RWPE1 (cell line): ENCODE results near the gene IFI27L1.

Source experiments
- CTCF ChIA-PET: fragments of 350-600 bp; sonication (Branson Sonifier 250); formaldehyde crosslinking; extraction: SDS; loops from one replicate; lab custom pipeline; 2021; lab: Yijun Ruan, JAX
- POLR2A ChIA-PET: fragments of 400-600 bp; formaldehyde crosslinking; extraction: SDS; loops from one replicate; lab custom pipeline; 2020; ENCODE audit warnings: antibody characterized with exemption; ENCODE audit not compliant: low non-redundant PET; lab: Yijun Ruan, JAX
- DNase-seq: peaks from one replicate; pipeline ENCODE4 v3.0.0; 2012; ENCODE audit warnings: low spot score
- H3K27ac ChIP-seq: fragments of 450-650 bp; 2 replicates; pipeline ENCODE4 v1.5.1; 2017
- TF ChIP-seq, protein P1 (sequence below): fragments of 450-650 bp; conservative IDR thresholded peaks from 2 replicates; pipeline ENCODE4 v1.5.1; 2017; ENCODE audit warnings: low read depth, mild to moderate bottlenecking

The IFI27L1 gene

DNA sequence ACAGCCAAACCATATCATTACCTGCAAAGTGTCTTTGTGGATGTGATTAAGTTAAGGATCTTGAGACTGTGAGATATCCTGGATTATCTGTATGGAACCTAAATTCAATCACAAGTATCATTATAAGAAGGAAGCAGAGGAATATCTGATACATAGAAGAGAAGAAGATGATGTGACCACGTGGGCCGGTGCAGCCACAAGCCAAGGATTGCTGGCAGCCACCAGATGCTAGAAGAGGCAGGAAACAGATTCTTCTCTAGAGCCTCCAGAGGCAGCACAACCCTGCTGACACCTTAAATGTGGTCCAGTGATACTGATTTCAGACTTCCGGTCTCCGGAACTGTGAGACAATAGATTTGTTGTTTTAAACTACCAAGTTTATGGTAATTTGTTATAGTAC, 54.4 kb downstream of the IFI27L1 start:
- POLR2A ChIA-PET: no interaction called here
- no peak overlapping the region for H3K27ac ChIP-seq
- CTCF ChIA-PET: no interaction called here
- no peak for DNase-seq
- TF ChIP-seq, protein P1, sequence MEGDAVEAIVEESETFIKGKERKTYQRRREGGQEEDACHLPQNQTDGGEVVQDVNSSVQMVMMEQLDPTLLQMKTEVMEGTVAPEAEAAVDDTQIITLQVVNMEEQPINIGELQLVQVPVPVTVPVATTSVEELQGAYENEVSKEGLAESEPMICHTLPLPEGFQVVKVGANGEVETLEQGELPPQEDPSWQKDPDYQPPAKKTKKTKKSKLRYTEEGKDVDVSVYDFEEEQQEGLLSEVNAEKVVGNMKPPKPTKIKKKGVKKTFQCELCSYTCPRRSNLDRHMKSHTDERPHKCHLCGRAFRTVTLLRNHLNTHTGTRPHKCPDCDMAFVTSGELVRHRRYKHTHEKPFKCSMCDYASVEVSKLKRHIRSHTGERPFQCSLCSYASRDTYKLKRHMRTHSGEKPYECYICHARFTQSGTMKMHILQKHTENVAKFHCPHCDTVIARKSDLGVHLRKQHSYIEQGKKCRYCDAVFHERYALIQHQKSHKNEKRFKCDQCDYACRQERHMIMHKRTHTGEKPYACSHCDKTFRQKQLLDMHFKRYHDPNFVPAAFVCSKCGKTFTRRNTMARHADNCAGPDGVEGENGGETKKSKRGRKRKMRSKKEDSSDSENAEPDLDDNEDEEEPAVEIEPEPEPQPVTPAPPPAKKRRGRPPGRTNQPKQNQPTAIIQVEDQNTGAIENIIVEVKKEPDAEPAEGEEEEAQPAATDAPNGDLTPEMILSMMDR: no peak

DNA sequence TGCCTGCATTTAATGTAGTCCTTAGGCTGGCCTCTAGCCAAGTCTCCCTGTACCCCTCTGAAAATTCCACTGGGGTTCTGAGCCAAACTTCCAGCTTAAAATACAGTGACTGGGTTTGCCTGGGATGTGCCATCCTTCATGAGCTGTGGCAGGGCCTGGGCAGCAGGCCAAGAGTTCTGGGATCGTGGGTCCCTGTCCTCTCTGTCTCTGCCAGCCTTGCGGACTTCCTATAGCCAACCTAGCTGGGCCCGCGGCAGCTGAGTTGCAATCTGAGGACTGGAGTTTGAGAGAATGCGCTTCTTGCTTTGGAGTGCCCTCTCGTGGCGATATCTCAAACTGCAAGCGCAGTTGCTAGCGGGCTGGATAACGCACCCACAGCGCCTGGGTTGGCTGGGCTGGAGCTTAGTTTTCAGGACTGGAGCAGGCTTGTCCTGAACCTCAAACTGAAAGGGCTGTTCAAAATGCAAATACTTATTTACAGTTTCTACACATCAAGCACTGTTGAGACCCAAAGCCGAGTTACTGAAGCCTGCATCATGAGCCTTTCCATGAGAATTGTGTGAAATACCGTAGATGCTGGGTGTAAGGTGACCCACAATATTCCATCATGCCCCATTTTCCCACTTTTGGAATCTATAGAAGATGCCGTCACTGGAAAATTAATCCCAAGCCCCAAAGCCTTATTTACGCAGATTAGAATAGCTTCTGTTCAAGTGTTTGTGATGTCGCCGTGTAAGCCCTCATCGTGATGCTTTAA, 55.6 kb downstream of the IFI27L1 start:
- POLR2A ChIA-PET: no interaction called here
- TF ChIP-seq, protein P1: peak; percentile 96
- CTCF ChIA-PET: interaction anchor here (0.6 to 1.4 kb wide), 30 partner anchors 9 to 1453 kb away, joined by 3 to 14 read pairs (median 4); partner anchors contain the start of genes CCDC197 and SERPINA10
- DNase-seq: peak; percentile 68
- H3K27ac ChIP-seq: no peak overlapping the region

DNA sequence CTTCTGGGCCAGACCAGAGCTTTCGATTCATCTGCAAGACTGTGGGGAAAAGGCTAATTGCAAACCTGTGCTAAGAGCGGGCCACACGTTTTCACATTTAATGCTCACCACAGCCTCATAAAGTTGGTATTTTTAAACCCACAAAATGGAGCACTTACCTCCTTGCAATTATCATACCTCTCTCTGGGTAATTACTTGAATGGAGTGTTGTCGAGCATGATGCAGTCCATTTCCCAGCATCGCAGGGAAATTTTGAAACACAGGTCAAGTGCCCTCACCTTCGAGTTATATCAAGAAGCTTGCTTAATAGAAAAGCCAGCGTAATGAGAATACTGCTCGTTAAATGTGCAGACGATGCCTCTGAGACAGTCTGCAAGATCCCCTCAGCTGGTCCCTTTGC, 57.1 kb downstream of the IFI27L1 start:
- TF ChIP-seq, protein P1: no peak
- CTCF ChIA-PET: interaction anchor here (0.6 to 0.7 kb wide), 4 partner anchors 11 to 162 kb away, joined by 3 to 5 read pairs (median 4); no protein-coding TSS in a partner anchor
- DNase-seq: no peak
- POLR2A ChIA-PET: interaction anchor here (0.5 kb wide), 1 partner anchor 144 kb away, joined by 3 read pairs; no protein-coding TSS in a partner anchor
- H3K27ac ChIP-seq: no peak overlapping the region

DNA sequence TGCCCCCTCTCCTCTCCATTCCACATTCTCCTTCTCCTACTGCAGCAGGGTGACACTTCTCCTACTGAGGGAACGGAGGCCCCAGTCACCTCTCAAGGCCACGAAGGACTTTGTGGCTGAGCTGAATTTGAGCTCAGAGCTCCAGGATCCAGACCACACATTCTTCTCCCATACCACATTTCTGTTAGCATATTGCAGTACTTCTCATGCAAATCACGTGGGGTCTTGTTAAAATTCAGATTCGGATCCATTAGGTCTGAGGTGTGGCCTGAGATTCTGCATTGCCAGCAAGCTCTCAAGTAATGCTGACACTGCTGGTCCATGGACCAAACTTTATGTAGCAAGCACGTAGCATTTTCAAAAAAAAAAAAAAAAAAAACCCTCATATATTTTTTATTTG, 57.9 kb downstream of the IFI27L1 start:
- TF ChIP-seq, protein P1: no peak
- ChIA-PET CTCF (interaction anchor here (0.6 to 0.7 kb wide), 3 partner anchors 9 to 161 kb away, joined by 3 to 5 read pairs (median 4); no protein-coding TSS in a partner anchor), POLR2A (no interaction called here)
- H3K27ac ChIP-seq: no peak overlapping the region
- DNase-seq: no peak

DNA sequence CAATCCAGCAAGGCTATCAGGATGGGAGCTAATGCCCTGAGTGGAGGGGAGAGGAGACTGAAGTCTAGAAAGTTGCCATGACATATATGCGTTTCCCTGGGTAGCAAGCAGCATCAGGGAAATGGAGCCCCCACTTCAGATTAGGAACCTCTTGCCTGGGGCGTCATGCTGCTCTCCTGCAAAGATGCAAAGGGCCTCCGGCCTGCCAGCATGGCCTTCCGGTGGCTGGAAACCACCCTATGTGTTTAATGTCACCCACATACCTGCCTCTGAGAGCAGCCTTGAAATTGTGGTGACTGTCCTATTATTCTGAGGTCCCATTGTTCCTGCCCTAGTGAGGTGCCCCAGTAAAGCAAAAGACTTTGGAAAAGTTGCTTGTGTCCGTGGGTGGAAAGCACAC, 58.3 kb downstream of the IFI27L1 start:
- H3K27ac ChIP-seq: no peak overlapping the region
- DNase-seq: no peak
- ChIA-PET CTCF (interaction anchor here (0.7 kb wide), 1 partner anchor 9 kb away, joined by 5 read pairs; no protein-coding TSS in a partner anchor), POLR2A (no interaction called here)
- TF ChIP-seq, protein P1: no peak

DNA sequence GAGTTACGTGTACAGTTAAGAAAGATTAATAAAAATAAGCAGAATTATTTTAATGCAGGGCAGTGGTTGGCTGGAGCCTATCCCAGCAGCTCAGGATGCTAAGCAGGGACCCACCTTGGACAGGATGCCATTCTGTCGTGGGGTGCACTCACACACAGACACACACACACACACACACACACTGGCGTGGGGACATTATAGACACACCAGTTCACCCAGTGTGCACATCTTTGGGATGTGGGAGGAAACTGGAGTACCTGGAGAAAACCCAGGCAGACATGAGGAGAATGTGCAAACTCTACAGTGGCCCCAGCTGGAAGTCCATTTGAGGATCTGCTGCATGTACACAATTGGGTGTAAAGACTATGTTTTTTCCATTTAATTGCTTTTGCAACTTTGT, 61.1 kb downstream of the IFI27L1 start:
- DNase-seq: no peak
- TF ChIP-seq, protein P1: no peak
- no peak overlapping the region for H3K27ac ChIP-seq
- POLR2A ChIA-PET: no interaction called here
- CTCF ChIA-PET: interaction anchor here (0.6 to 1.6 kb wide), 3 partner anchors 10 to 67 kb away, joined by 3 to 7 read pairs (median 4); no protein-coding TSS in a partner anchor
